T follicular helper cell (primary cell): Measurements from ENCODE around the gene RAD21L1.
A peak's percentile ranks its signal among the peaks of the same experiment; 100 is the strongest.
"Not testable (repeated sequence)": the region's sequence is repeated elsewhere in the genome, so short reads cannot be mapped to it uniquely, and the experiment has no call there.

Source experiments
- DNase-seq: peaks from one replicate; pipeline ENCODE4 v3.0.0-alpha.2; 2020; ENCODE audit warnings: low read depth

The RAD21L1 gene

DNA sequence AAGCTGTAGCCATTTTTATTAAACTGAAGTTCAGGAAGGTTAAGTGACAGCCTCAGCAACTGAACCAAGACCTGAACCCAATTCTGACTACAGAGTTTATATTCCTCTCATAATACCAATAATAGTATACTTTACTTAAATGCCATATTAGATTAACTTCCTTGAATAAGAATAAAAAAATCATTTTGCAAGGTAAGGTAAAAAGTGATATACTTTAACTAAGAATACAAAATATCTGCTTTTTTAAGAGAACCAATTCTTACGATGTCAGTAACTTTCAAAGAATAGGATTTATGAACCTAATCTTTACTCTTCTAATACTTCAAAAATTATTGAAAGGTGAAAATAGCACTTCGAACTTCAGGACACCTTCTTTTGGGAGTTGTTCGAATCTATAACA lies 3.7 kb downstream of the RAD21L1 start:
- DNase-seq = no peak

- no peak for DNase-seq
Observed at GRCh38 chr20:1232286-1233111, 6.7 kb downstream of the RAD21L1 start.

DNA sequence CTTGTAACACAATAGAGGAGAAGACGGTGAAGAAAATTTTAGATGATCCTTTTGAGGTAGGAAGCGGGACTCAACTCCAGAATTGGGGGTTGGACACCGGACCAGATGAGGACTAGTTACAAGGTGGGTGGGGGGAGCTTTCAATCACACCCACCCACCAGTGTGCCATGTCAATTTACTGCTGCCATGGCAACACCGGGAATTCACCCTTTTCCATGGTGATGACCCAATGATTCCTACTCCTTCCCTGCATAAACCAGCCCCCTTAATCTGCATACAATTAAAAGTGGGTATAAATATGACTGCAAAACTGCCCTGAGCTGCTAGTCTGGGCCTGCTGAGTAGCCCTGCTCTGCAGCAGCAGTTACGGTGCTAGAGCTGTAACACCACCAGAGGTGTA lies 14.7 kb downstream of the RAD21L1 start:
- no peak for DNase-seq

- no peak for DNase-seq
Observed at GRCh38 chr20:1241456-1241855, 15.6 kb downstream of the RAD21L1 start.

DNA sequence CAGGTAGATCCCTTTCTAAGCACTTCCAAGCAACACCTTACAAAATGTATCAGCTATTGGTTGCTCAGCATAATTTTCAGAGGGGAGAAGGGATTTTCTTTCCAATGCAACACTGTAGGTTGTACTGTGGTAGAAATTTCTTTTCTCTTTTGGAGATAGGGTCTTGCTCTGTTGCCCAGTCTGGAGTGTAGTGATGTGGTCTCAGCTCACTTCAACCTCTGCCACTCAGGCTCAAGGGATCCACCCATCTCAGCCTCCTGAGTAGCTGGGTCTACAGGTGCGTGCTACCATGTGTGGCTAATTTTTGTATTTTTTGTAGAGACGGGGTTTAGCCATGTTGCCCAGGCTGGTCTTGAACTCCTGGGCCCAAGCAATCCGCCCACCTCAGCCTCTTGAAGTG lies 16.3 kb downstream of the RAD21L1 start:
- DNase-seq = no peak

DNA sequence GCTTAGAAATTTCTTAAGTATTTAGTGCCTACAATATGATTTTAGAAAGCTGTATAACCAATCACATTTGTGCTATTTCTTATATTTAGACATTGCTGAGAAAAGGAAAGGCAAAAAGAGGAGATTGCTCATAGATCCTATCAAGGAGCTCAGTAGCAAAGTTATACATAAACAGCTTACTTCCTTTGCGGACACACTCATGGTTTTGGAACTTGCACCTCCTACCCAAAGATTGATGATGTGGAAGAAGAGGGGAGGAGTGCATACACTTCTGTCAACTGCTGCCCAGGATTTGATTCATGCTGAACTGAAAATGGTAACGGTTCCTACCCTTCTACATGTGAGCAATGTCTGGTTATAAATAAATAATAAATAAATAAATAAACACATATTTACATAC lies 16.7 kb downstream of the RAD21L1 start:
- DNase-seq = no peak

DNA sequence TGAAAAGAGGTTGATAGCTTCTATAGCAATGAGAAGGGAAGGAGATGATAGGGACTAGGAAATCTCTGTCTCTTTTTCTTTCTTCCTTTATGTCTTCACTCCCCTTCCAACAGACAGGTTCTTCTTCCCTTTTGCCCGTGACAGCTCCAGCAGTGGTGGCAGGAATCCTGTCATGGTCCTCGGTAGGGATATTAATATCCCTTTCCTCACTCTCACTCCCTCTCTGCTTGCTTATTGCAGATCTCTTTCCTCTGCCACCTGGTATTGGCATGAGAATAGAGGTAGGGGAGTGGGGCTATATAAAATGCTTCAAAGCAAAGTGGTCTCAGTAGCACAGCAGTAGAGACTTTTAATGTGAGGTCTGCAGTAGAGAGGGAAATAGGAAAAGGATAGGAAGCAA lies 19.7 kb downstream of the RAD21L1 start:
- no peak for DNase-seq

DNA sequence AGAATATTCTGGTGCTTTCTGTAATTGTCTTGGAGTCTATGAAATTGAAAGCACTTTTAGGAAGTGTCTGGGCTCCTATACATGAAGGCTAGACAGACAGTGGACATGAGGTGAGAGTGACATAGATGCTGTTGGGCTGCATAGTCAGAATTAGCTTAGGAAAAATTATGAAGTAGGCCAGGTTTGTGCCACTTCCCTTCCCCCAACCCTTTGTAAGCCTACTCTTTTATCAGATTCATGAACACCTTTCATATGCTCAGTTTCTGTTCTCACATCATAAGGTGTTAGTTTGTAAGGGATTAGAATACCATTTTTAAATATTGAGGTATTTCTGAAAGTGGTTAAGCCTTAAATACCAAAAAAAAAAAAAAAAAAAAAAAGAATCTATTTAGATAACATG lies 21.8 kb downstream of the RAD21L1 start:
- DNase-seq = no peak

GRCh38 chr20:1250282-1250681 lies 24.4 kb downstream of the RAD21L1 start:
- not testable (repeated sequence) for DNase-seq

DNA sequence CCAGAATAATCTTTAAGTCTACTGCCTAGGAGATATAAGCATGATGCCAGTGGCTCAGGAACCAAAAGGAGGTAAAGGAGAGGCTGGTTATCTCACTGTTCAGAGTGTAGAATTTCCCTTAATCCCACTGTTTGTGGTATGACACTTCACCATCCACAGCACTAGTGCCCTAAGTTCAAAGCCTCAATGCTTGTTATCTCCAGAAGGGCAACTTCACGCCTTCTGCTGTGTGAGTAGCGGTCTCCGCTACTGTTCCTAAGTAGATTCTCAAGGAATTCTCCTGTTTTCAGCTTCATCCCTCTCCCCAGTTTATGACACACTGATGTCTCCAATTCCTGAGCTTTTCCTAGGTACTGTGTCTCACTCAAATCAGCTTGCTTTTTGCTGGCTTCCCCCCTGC lies 26.6 kb downstream of the RAD21L1 start:
- no peak for DNase-seq

DNA sequence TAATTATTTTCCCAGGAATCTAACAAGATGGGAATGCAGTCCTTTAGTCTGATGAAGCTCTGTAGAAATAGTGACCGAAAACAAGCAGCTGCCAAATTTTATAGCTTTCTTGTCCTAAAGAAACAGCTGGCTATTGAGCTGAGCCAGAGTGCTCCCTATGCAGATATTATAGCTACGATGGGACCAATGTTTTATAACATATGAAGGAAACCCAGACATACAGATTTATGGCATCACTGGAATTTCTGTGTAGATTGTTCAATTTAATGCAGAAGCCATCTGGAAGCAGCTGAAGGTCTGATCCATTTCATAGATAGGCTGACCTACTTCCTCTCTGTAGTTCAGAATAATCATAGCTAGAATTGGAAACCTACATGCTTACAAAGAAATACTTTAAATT lies 28.4 kb downstream of the RAD21L1 start:
- no peak for DNase-seq

GRCh38 chr20:1255675-1256074 lies 29.8 kb downstream of the RAD21L1 start:
- DNase-seq = no peak

GRCh38 chr20:1263853-1264252 lies 38.0 kb downstream of the RAD21L1 start:
- DNase-seq = no peak

GRCh38 chr20:1264727-1265126 lies 38.9 kb downstream of the RAD21L1 start:
- DNase-seq = no peak

DNA sequence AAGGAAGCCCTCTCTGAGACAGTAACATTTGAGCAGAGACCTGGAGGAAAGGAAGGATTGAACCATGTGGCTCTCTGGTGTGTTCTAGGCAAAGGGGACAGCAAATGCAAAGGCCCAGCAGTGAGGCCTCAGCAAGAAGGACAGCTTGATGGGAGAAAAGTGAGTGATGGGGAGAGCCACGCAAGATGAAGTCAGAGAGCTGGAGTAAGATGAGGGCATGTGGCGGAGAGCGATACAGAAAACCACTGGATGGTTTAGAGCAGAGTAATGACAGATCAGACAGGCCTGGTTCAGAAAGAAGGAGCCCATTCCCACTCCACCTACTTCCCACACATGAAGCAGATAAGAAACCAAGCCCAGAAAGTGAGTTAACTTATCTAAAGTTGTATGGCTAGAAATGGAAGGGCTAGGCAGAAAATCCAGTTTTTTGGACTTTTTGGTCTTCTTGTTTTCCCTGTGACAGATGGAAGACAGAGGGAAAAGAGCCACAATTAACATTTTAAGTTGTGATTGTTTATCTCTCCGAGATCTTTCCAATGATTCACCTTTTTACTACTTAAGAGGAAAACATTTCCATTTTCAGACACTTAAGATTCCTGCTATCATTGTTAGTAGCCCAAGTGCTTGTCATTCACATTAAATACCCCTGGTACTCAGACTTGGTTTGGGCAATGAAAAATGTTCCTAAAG lies 39.5 kb downstream of the RAD21L1 start:
- no peak for DNase-seq

GRCh38 chr20:1265916-1266166 lies 40.0 kb downstream of the RAD21L1 start:
- no peak for DNase-seq

DNA sequence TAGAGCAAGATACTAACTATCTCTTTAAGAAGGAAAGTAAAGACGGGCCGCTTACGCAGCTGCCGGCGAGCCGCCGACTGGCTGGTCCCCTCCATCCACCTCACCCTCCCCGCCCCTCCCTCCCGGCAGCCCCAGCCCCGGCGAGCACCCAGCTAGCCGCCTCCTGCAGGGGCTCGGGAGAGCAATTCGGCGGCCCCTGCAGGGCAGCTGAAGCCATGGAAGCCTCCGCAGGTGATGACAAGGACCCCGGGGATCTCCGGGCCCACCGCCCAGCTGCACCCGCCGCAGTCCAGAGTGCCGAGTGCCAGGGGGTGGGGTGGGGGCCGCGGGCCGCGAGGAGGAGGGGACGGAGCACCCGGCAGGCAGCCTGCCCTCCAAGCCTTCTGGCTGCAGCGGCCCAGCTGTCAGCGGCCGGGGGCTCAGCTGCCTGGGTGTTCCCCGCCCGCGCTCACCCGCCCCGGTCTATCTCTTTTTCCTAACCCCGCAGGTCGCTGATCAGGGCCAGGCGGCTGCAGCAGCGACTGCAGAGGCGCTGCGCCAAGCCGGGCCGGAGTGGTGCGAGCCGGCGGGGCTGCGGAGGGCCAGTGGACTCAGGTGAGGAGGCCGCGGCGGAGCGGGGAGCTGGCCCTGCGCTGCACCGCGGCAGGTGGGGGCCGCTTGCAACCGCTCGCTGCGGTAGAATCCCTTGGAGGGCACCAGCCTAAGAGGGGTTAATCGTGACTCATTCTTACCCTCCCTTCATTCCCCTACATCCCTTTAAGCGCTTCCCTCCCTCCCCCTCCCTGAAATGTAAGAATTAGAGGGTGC lies 40.5 kb downstream of the RAD21L1 start, which contains the start of gene SNPH:
SNPH (plus strand) TSS at position 128 of the 807 bp plus-strand sequence. CDS start 29,946 bp downstream, outside the sequence.
- DNase-seq = peak; percentile 65

GRCh38 chr20:1267161-1267560 lies 41.3 kb downstream of the RAD21L1 start:
- DNase-seq = no peak

GRCh38 chr20:1267809-1268374 lies 42.0 kb downstream of the RAD21L1 start:
- DNase-seq = no peak

GRCh38 chr20:1269235-1269634 lies 43.4 kb downstream of the RAD21L1 start:
- no peak for DNase-seq

DNA sequence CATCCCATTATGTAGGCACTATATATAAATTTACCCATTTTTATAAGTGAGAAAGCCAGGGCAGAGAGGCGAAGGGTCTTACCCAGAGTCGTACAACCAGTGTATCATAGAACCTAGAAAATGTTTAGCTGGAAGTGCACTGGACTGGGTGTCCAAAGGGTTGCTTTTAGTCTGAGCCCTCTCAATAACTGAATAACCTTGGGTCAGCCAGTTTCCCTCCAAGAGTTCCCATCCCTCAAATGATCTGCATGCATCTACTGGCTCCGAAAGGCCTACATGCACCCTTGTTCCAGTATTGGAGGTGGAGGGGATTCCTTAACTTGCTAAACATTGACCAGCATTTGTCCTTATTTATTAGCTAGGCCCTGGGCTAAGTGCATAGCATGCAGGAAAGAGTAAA lies 44.0 kb downstream of the RAD21L1 start:
- DNase-seq = no peak

- no peak for DNase-seq
Observed at GRCh38 chr20:1272368-1273100, 46.7 kb downstream of the RAD21L1 start.
